GM21717 (cell line): ENCODE results near the gene AQP6.
A peak's percentile ranks its signal among the peaks of the same experiment; 100 is the strongest.

ENCODE experiments used
- ATAC-seq: cut with Tn5 transposase; IDR thresholded peaks from one replicate; pipeline ENCODE4 v1.9.1; 2021; ENCODE audit warnings: mild to moderate bottlenecking, moderate library complexity; ENCODE audit not compliant: unreplicated experiment

The AQP6 gene

DNA sequence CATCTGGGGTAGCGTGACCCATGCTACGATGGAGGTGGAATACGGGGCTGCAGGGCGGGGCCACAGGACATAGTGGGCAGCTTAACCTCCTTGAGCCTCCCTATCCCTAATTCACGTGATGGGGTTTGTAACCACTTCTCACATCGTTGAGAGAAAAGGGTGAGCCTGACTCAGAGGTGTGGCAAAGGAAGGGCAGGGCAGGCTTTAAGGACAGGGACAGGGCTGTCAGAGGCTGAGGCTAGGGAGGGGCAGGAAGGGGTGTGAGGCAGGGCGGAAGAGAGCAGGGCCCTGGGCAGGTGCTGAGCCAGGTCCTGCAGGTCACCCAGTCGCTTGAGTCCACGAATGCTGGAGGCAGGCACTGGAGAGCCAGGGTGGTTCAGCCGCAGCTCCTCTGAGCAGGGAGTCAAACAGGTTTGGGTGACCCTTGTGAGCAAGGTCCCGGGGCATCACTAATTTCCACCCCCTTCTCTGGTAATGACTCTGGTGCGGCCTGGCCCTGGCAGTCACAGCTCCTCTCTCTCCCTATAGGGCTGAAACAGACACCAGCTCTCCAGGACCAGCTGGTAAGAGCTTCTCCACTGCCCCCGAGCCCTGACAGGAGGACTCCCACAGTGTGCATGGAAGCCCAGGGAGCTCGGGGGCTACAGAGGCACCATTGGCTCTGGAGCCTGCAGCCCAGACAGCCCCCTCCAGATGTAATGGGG, 29.7 kb upstream of the AQP6 start:
- ATAC-seq: no peak

DNA sequence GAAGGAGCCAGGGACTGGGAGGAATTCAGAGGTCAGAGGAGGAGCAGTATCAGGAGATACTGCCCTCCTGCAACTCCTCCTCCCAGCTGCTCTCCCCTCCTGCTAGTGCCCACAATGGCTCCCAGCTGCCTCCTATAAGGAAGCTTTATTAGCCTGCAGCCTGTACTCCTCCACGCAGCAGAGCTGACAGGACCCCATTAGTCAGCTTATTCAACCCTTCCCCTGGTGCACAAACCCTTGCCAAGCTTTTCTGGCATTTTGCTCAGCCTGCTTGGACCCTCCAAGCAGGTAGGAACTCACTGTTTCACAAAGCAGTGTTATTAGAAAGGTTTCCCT, 29.2 kb upstream of the AQP6 start:
- no peak for ATAC-seq

GRCh38 chr12:49944046-49944445, 28.7 kb upstream of the AQP6 start:
- no peak for ATAC-seq

DNA sequence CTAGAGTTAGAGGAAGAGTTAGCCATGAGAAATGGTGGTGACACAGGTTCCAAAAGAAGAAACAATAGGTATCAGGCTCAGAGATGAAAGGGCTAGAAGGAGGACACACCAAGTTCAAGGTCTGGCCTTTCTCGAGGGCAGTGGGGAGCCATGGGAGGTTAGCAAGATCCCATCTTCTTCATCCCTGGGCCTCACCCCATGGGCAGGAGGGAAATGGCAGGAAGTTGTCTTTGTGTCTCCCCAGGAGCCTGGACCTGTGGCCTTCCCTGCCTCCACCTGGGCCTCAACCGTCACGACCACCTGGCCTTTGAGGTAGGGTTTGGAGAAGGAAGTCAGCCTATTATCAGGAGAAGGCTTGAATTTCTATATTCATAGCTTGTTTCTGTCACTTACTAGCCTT, 28.0 kb upstream of the AQP6 start:
- no peak for ATAC-seq

- peak; percentile 64 for ATAC-seq
Measured at GRCh38 chr12:49945394-49946080, 27.2 kb upstream of the AQP6 start.

DNA sequence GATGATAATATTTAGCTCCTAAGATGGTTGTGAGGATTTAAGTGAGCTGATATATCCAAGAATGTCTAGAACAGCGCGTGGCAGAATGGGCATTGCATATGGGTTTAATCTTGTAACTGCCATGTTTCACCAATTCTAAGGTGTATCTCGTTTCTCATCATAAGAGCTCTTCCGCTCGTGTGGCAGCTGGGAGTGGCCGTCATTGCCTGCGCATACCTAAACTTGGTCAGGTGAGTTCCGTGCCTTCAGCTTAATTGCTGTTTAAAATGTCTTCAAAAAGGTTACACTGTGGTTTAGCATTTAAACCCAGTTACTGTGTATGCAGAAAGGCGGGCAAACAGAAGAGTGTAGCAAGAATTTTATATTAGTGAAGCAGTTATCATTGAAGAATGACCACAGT, 26.7 kb upstream of the AQP6 start:
- no peak for ATAC-seq

DNA sequence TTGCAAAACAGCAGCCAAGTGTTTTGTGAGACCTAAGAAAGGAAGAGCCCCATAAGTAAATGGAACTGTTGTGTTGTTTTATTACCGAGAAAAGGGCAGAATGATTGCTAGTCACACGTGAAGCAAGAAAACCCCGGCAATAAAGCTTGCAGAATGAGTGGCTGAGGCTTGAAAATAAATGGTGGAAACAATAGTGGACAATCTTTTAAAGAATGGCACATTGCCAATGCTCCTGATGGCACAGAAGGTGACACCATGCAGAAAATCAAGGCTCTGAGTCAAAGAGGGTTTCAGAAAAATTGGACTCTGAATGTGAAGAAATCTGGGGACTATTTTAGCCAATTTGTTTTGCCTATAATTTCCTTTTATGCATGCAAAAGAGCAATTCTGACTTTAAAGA, 26.2 kb upstream of the AQP6 start:
- no peak for ATAC-seq

- no peak for ATAC-seq
Measured at GRCh38 chr12:49947593-49948226, 25.0 kb upstream of the AQP6 start.

DNA sequence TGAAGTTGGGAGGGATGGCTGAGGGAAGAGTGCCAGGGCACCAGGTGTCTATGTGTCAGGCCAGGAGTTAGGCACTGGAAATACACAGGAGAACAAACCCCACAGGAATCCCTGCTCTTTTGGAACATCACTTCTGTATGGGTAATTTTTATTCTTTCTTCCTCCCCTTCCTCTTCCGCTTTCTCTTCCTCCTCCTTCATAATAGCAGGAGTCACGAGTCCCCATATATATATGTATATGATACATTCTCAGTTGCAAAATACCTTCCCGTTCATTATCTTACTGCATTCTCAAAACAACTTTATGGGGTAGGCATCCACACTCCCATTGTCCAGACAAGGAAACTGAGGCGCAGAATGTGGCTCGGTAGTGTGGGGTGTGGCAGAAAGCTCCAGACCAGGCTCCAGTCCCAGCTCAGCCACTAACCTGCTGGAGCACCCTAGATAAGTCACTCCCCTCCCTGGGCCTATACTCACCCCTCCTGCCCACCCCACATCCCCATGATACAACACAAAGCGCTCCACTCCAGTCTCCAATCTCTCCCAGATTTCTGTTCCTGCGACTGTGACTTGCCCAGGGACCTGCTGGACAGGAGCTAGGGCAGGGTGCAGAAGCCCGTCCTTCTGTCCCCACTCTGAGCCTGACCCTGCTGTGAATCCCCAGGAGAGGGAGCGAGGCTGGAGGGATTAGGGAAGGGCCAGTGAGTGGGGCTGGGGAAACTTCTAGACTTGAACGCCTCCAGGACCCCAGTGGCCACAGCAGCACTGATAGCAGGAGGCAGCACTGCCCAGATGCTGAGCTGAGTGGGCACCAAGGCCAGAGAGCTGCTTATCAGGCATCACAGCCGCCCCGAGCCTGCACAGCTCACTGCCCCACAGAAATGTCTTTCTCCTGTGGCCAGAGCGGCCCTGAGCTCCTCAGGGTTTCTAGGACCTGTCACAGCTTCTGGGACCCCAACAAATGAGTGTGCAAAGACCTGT, 23.6 kb upstream of the AQP6 start:
- no peak for ATAC-seq

DNA sequence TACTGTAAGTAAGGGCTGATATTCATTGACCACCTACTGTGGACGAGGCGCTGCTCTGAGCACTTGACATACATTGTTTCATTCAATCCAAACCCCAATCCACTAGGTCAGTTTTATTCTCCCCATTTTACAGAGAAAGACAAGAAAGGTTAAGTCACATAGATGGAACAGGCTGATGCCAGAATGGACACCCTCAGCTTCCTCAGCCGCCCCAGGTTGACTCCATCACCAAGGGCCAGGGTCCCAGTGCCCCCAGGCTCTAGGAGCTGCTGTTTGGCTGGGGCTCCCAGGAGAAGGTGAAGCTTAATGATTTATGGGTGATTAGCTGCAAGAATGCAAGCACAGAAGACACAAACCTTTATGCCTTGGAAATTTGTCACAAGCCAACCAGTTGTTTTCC, 22.9 kb upstream of the AQP6 start:
- no peak for ATAC-seq

DNA sequence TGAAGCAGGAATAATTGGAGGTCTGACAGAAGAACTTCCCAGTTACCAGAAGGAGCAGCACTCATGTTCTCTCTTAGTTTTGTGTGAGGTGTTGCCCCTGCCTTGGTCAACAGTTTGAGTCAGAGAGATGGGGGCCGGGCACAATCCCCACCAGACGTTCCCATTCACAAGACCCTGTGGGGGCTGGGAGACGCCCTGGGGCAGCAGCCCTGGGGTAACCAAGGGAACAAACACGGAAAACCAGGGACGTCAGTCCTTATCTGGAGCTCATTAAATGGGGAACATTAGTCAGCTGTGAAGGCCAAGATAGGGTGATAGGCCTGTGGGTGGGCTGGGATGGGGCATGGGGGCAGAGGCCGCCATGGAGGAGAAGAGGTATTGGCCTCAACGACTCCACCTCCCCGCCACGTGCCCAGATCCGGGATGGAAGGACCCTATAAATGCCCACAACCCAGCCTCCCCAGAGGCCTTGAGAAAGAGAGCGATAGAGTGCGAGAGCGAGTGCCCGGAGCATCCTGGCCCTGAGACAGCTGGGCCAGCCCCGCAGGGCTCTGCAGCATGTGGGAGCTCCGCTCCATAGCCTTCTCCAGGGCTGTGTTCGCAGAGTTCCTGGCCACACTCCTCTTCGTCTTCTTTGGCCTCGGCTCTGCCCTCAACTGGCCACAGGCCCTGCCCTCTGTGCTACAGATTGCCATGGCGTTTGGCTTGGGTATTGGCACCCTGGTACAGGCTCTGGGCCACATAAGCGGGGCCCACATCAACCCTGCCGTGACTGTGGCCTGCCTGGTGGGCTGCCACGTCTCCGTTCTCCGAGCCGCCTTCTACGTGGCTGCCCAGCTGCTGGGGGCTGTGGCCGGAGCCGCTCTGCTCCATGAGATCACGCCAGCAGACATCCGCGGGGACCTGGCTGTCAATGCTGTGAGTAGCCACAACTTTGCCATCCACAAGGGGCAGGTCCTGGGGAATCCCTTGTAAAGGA, 22.2 kb upstream of the AQP6 start, which contains the start of gene AQP2:
AQP2 (plus strand) TSS at position 465 of the 979 bp plus-strand sequence; CDS start at position 559, 94 bp downstream.
- no peak for ATAC-seq

DNA sequence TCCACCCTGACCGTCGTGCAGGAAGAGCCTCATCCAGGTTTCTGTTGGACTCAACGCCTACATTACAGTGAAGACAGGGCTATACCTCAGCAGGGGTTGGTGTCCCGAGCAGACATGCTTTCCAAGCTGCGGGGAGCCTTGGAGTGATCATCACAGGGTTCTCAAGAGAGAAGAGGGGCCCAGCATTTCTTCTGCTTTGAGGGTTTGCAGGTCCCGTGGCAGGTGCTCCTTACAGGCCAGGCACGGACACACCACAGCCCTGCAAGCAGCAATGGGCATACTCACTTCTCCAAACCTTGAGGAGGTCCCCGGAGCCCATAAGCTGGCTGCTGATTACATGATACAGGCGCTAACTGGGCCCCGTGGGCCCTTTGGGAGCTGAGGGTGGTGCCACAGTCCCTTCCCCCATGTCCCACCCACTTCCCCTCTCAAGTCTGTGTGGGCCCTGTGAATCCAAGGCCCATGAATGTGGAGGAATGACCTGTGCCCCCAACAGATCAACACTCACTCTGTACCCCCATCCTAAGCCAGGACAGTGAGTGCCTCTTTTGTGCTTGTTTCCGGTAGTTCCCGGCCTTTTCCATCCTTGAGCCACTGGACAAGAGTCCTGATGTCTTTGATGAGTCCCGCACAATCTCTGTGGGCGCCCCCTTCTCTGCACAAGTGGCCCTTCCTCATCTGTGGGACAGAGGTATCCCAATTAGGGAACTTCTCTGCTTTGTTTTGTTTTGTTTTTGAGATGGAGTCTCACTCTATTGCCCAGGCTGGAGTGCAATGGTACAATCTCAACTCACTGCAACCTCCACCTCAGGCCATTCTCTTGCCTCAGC, 21.1 kb upstream of the AQP6 start:
- ATAC-seq: no peak

DNA sequence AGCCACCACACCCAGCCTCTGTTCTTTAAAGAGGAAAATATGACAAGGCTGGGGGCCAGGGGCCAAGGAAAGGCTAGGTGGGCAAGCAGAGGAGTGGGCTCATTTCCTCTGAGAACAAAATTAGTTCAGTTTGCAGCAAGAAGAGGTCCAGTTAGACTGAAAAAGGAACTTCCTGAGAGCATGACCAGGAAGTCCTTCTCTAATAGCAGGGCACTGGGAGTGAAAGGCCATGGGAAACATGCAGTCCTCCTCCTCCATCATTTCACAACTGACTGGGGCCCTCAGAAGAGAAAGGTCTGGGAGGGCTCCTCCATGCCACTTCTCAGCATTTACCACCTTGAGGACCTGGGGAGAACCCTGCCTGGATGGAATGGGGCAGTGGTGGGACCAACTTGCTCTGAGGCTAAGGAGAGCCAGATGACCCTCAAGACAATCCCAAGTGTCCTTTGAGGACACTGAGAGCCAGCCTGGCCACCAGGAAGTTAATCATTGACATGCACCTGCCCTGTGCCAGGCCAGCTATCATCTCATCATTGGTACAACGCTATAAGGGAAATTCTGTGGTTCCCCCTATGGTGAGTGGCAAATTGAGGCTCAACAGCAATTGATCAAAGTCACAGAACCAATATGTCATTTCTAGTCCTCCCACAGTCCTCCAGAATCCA, 20.2 kb upstream of the AQP6 start:
- no peak for ATAC-seq

GRCh38 chr12:49953151-49953550, 19.6 kb upstream of the AQP6 start:
- no peak for ATAC-seq

DNA sequence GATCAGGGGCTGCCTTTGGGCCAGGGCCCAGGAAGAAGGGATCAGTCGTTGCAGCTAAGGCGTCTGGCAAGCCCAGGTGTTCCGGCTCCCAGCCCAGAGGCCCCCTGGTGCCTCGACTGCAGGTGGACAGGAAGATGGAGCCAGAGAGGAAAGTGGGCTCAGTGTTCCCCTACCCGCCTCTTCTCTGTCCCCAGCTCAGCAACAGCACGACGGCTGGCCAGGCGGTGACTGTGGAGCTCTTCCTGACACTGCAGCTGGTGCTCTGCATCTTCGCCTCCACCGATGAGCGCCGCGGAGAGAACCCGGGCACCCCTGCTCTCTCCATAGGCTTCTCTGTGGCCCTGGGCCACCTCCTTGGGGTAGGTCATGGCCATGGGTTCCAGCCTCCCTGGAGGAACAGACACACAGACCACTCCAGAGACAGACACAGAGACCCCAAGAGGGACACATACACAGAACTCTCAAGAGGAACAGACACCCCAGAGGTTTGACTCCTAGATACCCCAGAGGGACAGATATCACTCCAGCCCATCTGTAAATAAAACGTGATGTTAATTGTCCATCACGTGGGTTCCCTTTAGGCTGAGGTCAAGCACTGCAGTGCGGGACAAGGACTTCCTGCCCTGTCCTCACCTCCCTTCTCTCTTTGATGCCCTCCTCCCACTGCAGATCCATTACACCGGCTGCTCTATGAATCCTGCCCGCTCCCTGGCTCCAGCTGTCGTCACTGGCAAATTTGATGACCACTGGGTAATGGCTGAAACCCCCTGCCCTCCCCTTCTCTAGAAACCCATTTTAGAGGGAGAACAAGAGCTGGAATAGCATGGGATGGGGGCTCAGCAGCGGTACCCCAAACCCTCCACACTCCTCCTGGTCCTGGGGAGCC, 18.5 kb upstream of the AQP6 start:
- ATAC-seq: no peak

DNA sequence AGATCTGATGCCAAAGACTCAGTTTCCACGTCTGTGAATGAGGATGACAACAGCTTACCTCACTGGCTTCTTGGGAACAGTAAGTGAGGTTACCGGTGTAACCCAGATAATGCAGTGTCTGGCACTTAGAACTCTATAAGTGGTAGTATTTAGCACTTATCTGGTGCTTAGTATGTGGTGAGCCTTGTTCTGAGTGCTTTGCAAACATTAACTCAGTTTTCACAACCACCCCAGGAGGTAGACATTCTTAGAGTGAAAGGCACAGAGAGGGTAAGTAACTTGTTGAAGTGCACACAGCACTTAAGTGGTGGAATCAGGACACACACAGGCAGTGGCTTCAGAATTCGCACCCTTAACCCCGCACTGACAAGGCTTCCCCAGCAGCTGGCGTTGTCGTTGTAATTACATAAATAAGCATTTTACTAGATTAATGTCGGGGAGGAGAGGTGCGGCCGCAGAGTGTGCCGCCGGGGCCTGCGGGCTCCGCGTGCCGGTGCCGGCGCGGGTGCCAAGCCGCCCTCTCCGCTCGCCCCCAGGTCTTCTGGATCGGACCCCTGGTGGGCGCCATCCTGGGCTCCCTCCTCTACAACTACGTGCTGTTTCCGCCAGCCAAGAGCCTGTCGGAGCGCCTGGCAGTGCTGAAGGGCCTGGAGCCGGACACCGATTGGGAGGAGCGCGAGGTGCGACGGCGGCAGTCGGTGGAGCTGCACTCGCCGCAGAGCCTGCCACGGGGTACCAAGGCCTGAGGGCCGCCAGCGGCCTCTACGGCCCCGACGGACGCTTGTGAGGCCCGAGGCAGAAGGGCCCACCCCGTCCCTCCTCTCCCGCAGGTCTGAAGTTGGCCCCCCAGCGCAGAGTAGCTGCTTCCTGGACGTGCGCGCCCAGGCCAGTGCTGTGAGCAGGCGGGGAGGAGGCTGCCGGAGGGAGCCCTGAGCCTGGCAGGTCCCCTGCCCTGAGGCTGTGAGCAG, 17.6 kb upstream of the AQP6 start:
- no peak for ATAC-seq
